Neural cell (in vitro differentiated cells): ENCODE data around the gene COP1. TPM values are rescaled to one million over a fixed set of nuclear protein-coding genes. Genes with fewer than 3 reads are reported as not detected.

Experiments
- H2AFZ ChIP-seq: fragments of 200-600, 300-800 bp; sonication (generic), shearing (Covaris generic); 2 replicates; pipeline ENCODE4 v1.6.0; 2014; ENCODE audit warnings: low read depth, mild to moderate bottlenecking, antibody characterized with exemption, low read length, moderate library complexity
- H3F3A ChIP-seq: fragments of 200-600 bp; shearing (Covaris generic); 2 replicates; pipeline ENCODE4 v1.6.1; 2016; ENCODE audit warnings: mild to moderate bottlenecking, moderate library complexity, mixed read lengths, antibody characterized with exemption, low read length; ENCODE audit not compliant: insufficient read depth, poor library complexity, severe bottlenecking
- H3K27ac ChIP-seq: fragments of 200-600, 300-800 bp; sonication (generic), shearing (Covaris generic); 2 replicates; pipeline ENCODE4 v1.5.1; 2014; ENCODE audit warnings: mild to moderate bottlenecking, low read length, moderate library complexity
- H3K27me3 ChIP-seq: fragments of 300-800, 200-600 bp; sonication (generic), shearing (Covaris generic); 2 replicates; pipeline ENCODE4 v1.6.0; 2014; ENCODE audit warnings: mild to moderate bottlenecking, low read depth, low read length, moderate library complexity; ENCODE audit not compliant: insufficient read depth
- H3K36me3 ChIP-seq: fragments of 300-800, 200-600 bp; sonication (generic), shearing (Covaris generic); 2 replicates; pipeline ENCODE4 v1.5.1; 2014; ENCODE audit warnings: mild to moderate bottlenecking, antibody characterized with exemption, low read length, moderate library complexity; ENCODE audit not compliant: insufficient read depth
- H3K4me2 ChIP-seq: fragments of 300-800, 200-600 bp; sonication (generic), shearing (Covaris generic); 2 replicates; pipeline ENCODE4 v1.6.0; 2014; ENCODE audit warnings: mild to moderate bottlenecking, low read length
- H3K4me3 ChIP-seq: fragments of 300-800, 200-600 bp; sonication (generic), shearing (Covaris generic); 2 replicates; pipeline ENCODE4 v1.5.1; 2014; ENCODE audit warnings: mild to moderate bottlenecking, low read length, moderate library complexity
- H3K79me2 ChIP-seq: fragments of 200-600 bp; shearing (Covaris generic); replicated peaks from 2 replicates; pipeline ENCODE4 v1.6.0; 2014; ENCODE audit warnings: mild to moderate bottlenecking, low read length, moderate library complexity; ENCODE audit not compliant: insufficient read depth
- H3K9ac ChIP-seq: fragments of 300-800, 200-600 bp; sonication (generic), shearing (Covaris generic); 2 replicates; pipeline ENCODE4 v1.6.1; 2016; ENCODE audit warnings: mild to moderate bottlenecking, low read length, mixed read lengths
- H3K9me2 ChIP-seq: fragments of 200-600 bp; shearing (Covaris generic); 2 replicates; pipeline ENCODE4 v1.6.1; 2016; ENCODE audit warnings: mild to moderate bottlenecking, low read length, mixed read lengths; ENCODE audit not compliant: insufficient read depth
- H3K9me3 ChIP-seq: fragments of 200-600, 300-800 bp; sonication (generic), shearing (Covaris generic); 2 replicates; pipeline ENCODE4 v1.6.1; 2016; ENCODE audit warnings: mild to moderate bottlenecking, mixed run types, low read length, moderate library complexity, mixed read lengths
- H4K20me1 ChIP-seq: fragments of 200-600 bp; shearing (Covaris generic); 2 replicates; pipeline ENCODE4 v1.6.1; 2016; ENCODE audit warnings: mild to moderate bottlenecking, mixed run types; ENCODE audit not compliant: insufficient read depth
- EP300 ChIP-seq: fragments of 450-650 bp; conservative IDR thresholded peaks from 2 replicates; pipeline ENCODE4 v1.6.1; 2014; ENCODE audit warnings: antibody characterized with exemption, mild to moderate bottlenecking, moderate library complexity; ENCODE audit not compliant: poor library complexity, severe bottlenecking
- EZH2 ChIP-seq: fragments of 200-600, 300-800 bp; shearing (Covaris generic), sonication (generic); IDR thresholded peaks from 2 replicates; pipeline ENCODE4 v1.6.1; 2014; ENCODE audit warnings: antibody characterized with exemption, low read length, borderline replicate concordance, mild to moderate bottlenecking; ENCODE audit not compliant: insufficient read depth, poor library complexity, severe bottlenecking
- MXI1 ChIP-seq: fragments of 450-650 bp; conservative IDR thresholded peaks from 2 replicates; pipeline ENCODE4 v1.6.1; 2014; ENCODE audit warnings: antibody characterized with exemption, mild to moderate bottlenecking; ENCODE audit not compliant: poor library complexity, severe bottlenecking
- POLR2AphosphoS5 ChIP-seq: IDR thresholded peaks from 2 replicates; pipeline ENCODE4 v1.6.1; 2012
- RAD21 ChIP-seq: fragments of 450-650 bp; conservative IDR thresholded peaks from 2 replicates; pipeline ENCODE4 v1.6.1; 2014; ENCODE audit warnings: antibody characterized with exemption, mild to moderate bottlenecking, moderate library complexity
- REST ChIP-seq: IDR thresholded peaks from 2 replicates; pipeline ENCODE4 v1.6.1; 2012; ENCODE audit warnings: borderline replicate concordance
- SMC3 ChIP-seq: fragments of 450-650 bp; conservative IDR thresholded peaks from 2 replicates; pipeline ENCODE4 v1.6.1; 2014; ENCODE audit warnings: antibody characterized with exemption, mild to moderate bottlenecking, moderate library complexity; ENCODE audit not compliant: poor library complexity
- TAF1 ChIP-seq: IDR thresholded peaks from 2 replicates; pipeline ENCODE4 v1.6.1; 2012; ENCODE audit warnings: low read depth
- polyA plus RNA-seq: library from polyadenylated mRNA; depleted of rRNA; stranded (reverse); fragments of >200 nt; gene quantifications from 2 replicates; pipeline ENCODE4 v1.2.3, GENCODE V29; 2014
- TF ChIP-seq, protein P1 (sequence below): fragments of 450-650 bp; IDR thresholded peaks from 2 replicates; pipeline ENCODE4 v1.5.1; 2014; ENCODE audit warnings: antibody characterized with exemption, mild to moderate bottlenecking, moderate library complexity; ENCODE audit not compliant: poor library complexity, severe bottlenecking

Gene COP1
- polyA plus RNA-seq, 1 donor from 2014 or later, result 72.3 TPM

GRCh38 chr1:176051902-176052518 lies 155.1 kb downstream of the COP1 start:
- Histone ChIP-seq H3K9me3 (no peaks in the 10 kb centered on the region), H3K27ac (no peak overlapping the region), H3K4me2 (no peak overlapping the region), H3K9ac (no peak overlapping the region), H3K36me3 (no peaks in the 10 kb centered on the region), H3K79me2 (no peaks in the 10 kb centered on the region), H3F3A (no peaks in the 10 kb centered on the region), H2AFZ (no peak overlapping the region), H4K20me1 (no peaks in the 10 kb centered on the region), H3K9me2 (no peaks in the 10 kb centered on the region), H3K27me3 (no peaks in the 10 kb centered on the region), H3K4me3 (no peak overlapping the region)
- TF ChIP-seq TAF1, result no peak
- no peak for TF ChIP-seq POLR2AphosphoS5
- no peak for TF ChIP-seq MXI1
- TF ChIP-seq, protein P1, sequence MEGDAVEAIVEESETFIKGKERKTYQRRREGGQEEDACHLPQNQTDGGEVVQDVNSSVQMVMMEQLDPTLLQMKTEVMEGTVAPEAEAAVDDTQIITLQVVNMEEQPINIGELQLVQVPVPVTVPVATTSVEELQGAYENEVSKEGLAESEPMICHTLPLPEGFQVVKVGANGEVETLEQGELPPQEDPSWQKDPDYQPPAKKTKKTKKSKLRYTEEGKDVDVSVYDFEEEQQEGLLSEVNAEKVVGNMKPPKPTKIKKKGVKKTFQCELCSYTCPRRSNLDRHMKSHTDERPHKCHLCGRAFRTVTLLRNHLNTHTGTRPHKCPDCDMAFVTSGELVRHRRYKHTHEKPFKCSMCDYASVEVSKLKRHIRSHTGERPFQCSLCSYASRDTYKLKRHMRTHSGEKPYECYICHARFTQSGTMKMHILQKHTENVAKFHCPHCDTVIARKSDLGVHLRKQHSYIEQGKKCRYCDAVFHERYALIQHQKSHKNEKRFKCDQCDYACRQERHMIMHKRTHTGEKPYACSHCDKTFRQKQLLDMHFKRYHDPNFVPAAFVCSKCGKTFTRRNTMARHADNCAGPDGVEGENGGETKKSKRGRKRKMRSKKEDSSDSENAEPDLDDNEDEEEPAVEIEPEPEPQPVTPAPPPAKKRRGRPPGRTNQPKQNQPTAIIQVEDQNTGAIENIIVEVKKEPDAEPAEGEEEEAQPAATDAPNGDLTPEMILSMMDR, result no peak
- TF ChIP-seq RAD21, result no peak
- no peak for TF ChIP-seq EZH2
- no peak for TF ChIP-seq SMC3
- TF ChIP-seq REST, result no peak
- no peak for TF ChIP-seq EP300

- no peak overlapping the region for H3K4me2 ChIP-seq
- H3K4me3 ChIP-seq, result no peak overlapping the region
- no peaks in the 10 kb centered on the region for H3K27me3 ChIP-seq
- no peak for TF ChIP-seq MXI1
- no peaks in the 10 kb centered on the region for H3K9me3 ChIP-seq
- no peaks in the 10 kb centered on the region for H3F3A ChIP-seq
- H3K9ac ChIP-seq, result no peak overlapping the region
- H2AFZ ChIP-seq, result no peak overlapping the region
- no peaks in the 10 kb centered on the region for H3K9me2 ChIP-seq
- H3K27ac ChIP-seq, result no peak overlapping the region
- H4K20me1 ChIP-seq, result no peaks in the 10 kb centered on the region
- no peaks in the 10 kb centered on the region for H3K36me3 ChIP-seq
- H3K79me2 ChIP-seq, result no peaks in the 10 kb centered on the region
Measured at GRCh38 chr1:176051402-176051801, 155.7 kb downstream of the COP1 start.
